SK-N-SH (cell line): ENCODE data around the gene SYNE1.

ENCODE experiments used
- ELF1 ChIP-seq: IDR thresholded peaks from 2 replicates; pipeline ENCODE4 v1.4.0; 2012
- EP300 ChIP-seq, 2 experiments: IDR thresholded peaks; 2 replicates each; pipeline versions ENCODE4 v1.4.0 to v1.6.1; 2012; ENCODE audit warnings: borderline replicate concordance in 1 of 2, low read depth in 1 of 2, low read length in 1 of 2
- GATA2 ChIP-seq: sonication (generic); formaldehyde crosslinking; IDR thresholded peaks from 2 replicates; pipeline ENCODE4 v1.5.0; 2020; ENCODE audit warnings: mild to moderate bottlenecking, missing genetic modification reagents
- NFIC ChIP-seq: IDR thresholded peaks from 2 replicates; pipeline ENCODE4 v1.4.0; 2012; ENCODE audit warnings: borderline replicate concordance
- POLR2AphosphoS5 ChIP-seq: IDR thresholded peaks from 2 replicates; pipeline ENCODE4 v1.6.1; 2012; ENCODE audit warnings: low read depth, low read length
- RCOR1 ChIP-seq: fragments of 150-350 bp; IDR thresholded peaks from 2 replicates; pipeline ENCODE4 v1.6.1; 2017; ENCODE audit warnings: antibody characterized with exemption, low read length
- TAF1 ChIP-seq: IDR thresholded peaks from 2 replicates; pipeline ENCODE4 v1.6.1; 2012; ENCODE audit warnings: low read depth, mild to moderate bottlenecking, low read length, moderate library complexity, borderline replicate concordance
- USF2 ChIP-seq: fragments of 150-350 bp; IDR thresholded peaks from 2 replicates; pipeline ENCODE4 v1.6.1; 2017; ENCODE audit warnings: antibody characterized with exemption, low read length, low read depth, borderline replicate concordance
- YY1 ChIP-seq: IDR thresholded peaks from 2 replicates; pipeline ENCODE4 v1.4.0; 2012; ENCODE audit warnings: low read depth, mild to moderate bottlenecking
- TF ChIP-seq, protein P1 (sequence below): IDR thresholded peaks from 2 replicates; pipeline ENCODE4 v1.6.1; 2012; ENCODE audit warnings: mild to moderate bottlenecking, low read depth, low read length, moderate library complexity
- TF ChIP-seq, protein P2 (sequence below): fragments of 200-600 bp; sonication (generic); IDR thresholded peaks from 2 replicates; pipeline ENCODE4 v1.6.1; 2017; ENCODE audit warnings: antibody characterized with exemption, mild to moderate bottlenecking, moderate library complexity
- TF ChIP-seq, protein P3 (sequence below): IDR thresholded peaks from 2 replicates; pipeline ENCODE4 v1.4.0; 2012; ENCODE audit warnings: low read depth, borderline replicate concordance

- TF ChIP-seq ELF1 = no peak
- TF ChIP-seq GATA2 (CRISPR knock-in tag) = no peak
- no peak for TF ChIP-seq USF2
- TF ChIP-seq, protein P1, sequence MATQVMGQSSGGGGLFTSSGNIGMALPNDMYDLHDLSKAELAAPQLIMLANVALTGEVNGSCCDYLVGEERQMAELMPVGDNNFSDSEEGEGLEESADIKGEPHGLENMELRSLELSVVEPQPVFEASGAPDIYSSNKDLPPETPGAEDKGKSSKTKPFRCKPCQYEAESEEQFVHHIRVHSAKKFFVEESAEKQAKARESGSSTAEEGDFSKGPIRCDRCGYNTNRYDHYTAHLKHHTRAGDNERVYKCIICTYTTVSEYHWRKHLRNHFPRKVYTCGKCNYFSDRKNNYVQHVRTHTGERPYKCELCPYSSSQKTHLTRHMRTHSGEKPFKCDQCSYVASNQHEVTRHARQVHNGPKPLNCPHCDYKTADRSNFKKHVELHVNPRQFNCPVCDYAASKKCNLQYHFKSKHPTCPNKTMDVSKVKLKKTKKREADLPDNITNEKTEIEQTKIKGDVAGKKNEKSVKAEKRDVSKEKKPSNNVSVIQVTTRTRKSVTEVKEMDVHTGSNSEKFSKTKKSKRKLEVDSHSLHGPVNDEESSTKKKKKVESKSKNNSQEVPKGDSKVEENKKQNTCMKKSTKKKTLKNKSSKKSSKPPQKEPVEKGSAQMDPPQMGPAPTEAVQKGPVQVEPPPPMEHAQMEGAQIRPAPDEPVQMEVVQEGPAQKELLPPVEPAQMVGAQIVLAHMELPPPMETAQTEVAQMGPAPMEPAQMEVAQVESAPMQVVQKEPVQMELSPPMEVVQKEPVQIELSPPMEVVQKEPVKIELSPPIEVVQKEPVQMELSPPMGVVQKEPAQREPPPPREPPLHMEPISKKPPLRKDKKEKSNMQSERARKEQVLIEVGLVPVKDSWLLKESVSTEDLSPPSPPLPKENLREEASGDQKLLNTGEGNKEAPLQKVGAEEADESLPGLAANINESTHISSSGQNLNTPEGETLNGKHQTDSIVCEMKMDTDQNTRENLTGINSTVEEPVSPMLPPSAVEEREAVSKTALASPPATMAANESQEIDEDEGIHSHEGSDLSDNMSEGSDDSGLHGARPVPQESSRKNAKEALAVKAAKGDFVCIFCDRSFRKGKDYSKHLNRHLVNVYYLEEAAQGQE = no peak
- TF ChIP-seq, protein P2, sequence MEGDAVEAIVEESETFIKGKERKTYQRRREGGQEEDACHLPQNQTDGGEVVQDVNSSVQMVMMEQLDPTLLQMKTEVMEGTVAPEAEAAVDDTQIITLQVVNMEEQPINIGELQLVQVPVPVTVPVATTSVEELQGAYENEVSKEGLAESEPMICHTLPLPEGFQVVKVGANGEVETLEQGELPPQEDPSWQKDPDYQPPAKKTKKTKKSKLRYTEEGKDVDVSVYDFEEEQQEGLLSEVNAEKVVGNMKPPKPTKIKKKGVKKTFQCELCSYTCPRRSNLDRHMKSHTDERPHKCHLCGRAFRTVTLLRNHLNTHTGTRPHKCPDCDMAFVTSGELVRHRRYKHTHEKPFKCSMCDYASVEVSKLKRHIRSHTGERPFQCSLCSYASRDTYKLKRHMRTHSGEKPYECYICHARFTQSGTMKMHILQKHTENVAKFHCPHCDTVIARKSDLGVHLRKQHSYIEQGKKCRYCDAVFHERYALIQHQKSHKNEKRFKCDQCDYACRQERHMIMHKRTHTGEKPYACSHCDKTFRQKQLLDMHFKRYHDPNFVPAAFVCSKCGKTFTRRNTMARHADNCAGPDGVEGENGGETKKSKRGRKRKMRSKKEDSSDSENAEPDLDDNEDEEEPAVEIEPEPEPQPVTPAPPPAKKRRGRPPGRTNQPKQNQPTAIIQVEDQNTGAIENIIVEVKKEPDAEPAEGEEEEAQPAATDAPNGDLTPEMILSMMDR = no peak
- TF ChIP-seq POLR2AphosphoS5 = no peak
- TF ChIP-seq NFIC = no peak
- TF ChIP-seq RCOR1 = no peak
- TF ChIP-seq EP300 (IDR thresholded peaks at IDR 0.05; ENCODE audit: borderline replicate concordance in 1 of 2, low read depth in 1 of 2, low read length in 1 of 2) = no peak
- no peak for TF ChIP-seq YY1
- TF ChIP-seq TAF1 = no peak
- TF ChIP-seq, protein P3, sequence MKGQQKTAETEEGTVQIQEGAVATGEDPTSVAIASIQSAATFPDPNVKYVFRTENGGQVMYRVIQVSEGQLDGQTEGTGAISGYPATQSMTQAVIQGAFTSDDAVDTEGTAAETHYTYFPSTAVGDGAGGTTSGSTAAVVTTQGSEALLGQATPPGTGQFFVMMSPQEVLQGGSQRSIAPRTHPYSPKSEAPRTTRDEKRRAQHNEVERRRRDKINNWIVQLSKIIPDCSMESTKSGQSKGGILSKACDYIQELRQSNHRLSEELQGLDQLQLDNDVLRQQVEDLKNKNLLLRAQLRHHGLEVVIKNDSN = no peak
These were observed 65.2 kb downstream of the SYNE1 start for GRCh38 chr6:152571943-152572337.
